ENCODE data around the gene GAR1. TPM values are rescaled to one million over a fixed set of nuclear protein-coding genes. Genes with fewer than 3 reads are reported as not detected.

The GAR1 gene
- total RNA-seq, 2 experiments from 2014 or later, result 36.4 to 42.1 TPM

- POLR2A ChIA-PET, result no interaction called here
These were observed 16.7 kb upstream of the GAR1 start for GRCh38 chr4:109798866-109799265.

GRCh38 chr4:109801099-109801789 is 14.3 kb upstream of the GAR1 start:
- Mint-ChIP-seq H3K27ac (no peak overlapping the region), H3K4me1 (ENCODE audit: low read depth) (no peaks in the 10 kb centered on the region), H3K27me3 (peaks cover 1% of the 10 kb centered on the region), H3K9me3 (peaks cover 5% of the 10 kb centered on the region), H3K4me3 (no peak overlapping the region), H3K36me3 (ENCODE audit: low read depth) (no peaks in the 10 kb centered on the region)
- TF ChIP-seq CTCF (IDR thresholded peaks at IDR 0.05), result no peak
- intact Hi-C loops (cut with micrococcal nuclease), result no loop called here
- ATAC-seq, result no peak
- DNase-seq, result no peak
- ChIA-PET POLR2A (no interaction called here), CTCF (interaction anchor here (1.2 kb wide), 1 partner anchor 373 kb away, joined by 3 read pairs; no protein-coding TSS in a partner anchor)

More at GRCh38 chr4:109798866-109799265, 16.7 kb upstream of the GAR1 start:
- Mint-ChIP-seq H3K4me1 (ENCODE audit: low read depth) (no peaks in the 10 kb centered on the region), H3K4me3 (no peak overlapping the region), H3K27me3 (peaks cover 4% of the 10 kb centered on the region), H3K9me3 (peaks cover 19% of the 10 kb centered on the region), H3K36me3 (ENCODE audit: low read depth) (peaks cover 10% of the 10 kb centered on the region), H3K27ac (no peak overlapping the region)
- intact Hi-C loops (cut with micrococcal nuclease), result no loop called here
- CTCF ChIA-PET, result no interaction called here
- DNase-seq (no peak), ATAC-seq (no peak)
- TF ChIP-seq CTCF (IDR thresholded peaks at IDR 0.05), result no peak

GRCh38 chr4:109801895-109802319 is 13.7 kb upstream of the GAR1 start, which contains the start of gene CFI:
Gene CFI (minus strand): TSS chr4:109801999. CDS start chr4:109801971, 28 bp downstream.
- DNase-seq (no peak), ATAC-seq (no peak)
- CTCF ChIA-PET, result interaction anchor here (1.2 kb wide), 1 partner anchor 374 kb away, joined by 3 read pairs; no protein-coding TSS in a partner anchor
- Mint-ChIP-seq H3K9me3 (no peaks in the 10 kb centered on the region), H3K27me3 (peaks cover 1% of the 10 kb centered on the region), H3K4me3 (no peak within 1 kb of the TSS), H3K36me3 (ENCODE audit: low read depth) (no peaks in the 10 kb centered on the region), H3K27ac (no peak within 1 kb of the TSS), H3K4me1 (ENCODE audit: low read depth) (no peaks in the 10 kb centered on the region)
- intact Hi-C loops (cut with micrococcal nuclease), result no loop called here
- POLR2A ChIA-PET, result interaction anchor here (0.6 kb wide), 1 partner anchor 28 kb away, joined by 3 read pairs; no protein-coding TSS in a partner anchor
- TF ChIP-seq CTCF (IDR thresholded peaks at IDR 0.05), result no peak

- H3K36me3 Mint-ChIP-seq (ENCODE audit: low read depth), result no peaks in the 10 kb centered on the region
- CTCF ChIA-PET, result interaction anchor here (0.7 to 1.9 kb wide), 7 partner anchors 9 to 365 kb away, joined by 3 to 7 read pairs (median 4); partner anchors contain the start of gene GAR1
- intact Hi-C loops (cut with micrococcal nuclease), result no loop called here
- H3K27me3 Mint-ChIP-seq, result peaks cover 1% of the 10 kb centered on the region
- POLR2A ChIA-PET, result no interaction called here
- no peak overlapping the region for H3K27ac Mint-ChIP-seq
- TF ChIP-seq CTCF (IDR thresholded peaks at IDR 0.05), result peak; percentile 27
- H3K4me3 Mint-ChIP-seq, result no peak overlapping the region
- ATAC-seq (peak; percentile 58), DNase-seq (peak; percentile 34)
- H3K4me1 Mint-ChIP-seq (ENCODE audit: low read depth), result no peaks in the 10 kb centered on the region
- H3K9me3 Mint-ChIP-seq, result no peaks in the 10 kb centered on the region
These were observed 11.5 kb upstream of the GAR1 start for GRCh38 chr4:109803924-109804571.

GRCh38 chr4:109809655-109810054 is 5.9 kb upstream of the GAR1 start:
- POLR2A ChIA-PET, result interaction anchor here (0.7 kb wide), 1 partner anchor 37 kb away, joined by 3 read pairs; no protein-coding TSS in a partner anchor

More at GRCh38 chr4:109809655-109810054, 5.9 kb upstream of the GAR1 start:
- Mint-ChIP-seq H3K27ac (no peak overlapping the region), H3K4me1 (ENCODE audit: low read depth) (peaks cover 1% of the 10 kb centered on the region), H3K4me3 (no peak overlapping the region), H3K9me3 (no peaks in the 10 kb centered on the region), H3K27me3 (peaks cover 1% of the 10 kb centered on the region), H3K36me3 (ENCODE audit: low read depth) (no peaks in the 10 kb centered on the region)
- intact Hi-C loops (cut with micrococcal nuclease), result no loop called here
- CTCF ChIA-PET, result no interaction called here
- TF ChIP-seq CTCF (IDR thresholded peaks at IDR 0.05), result no peak
- DNase-seq (no peak), ATAC-seq (no peak)

All from activated CD8-positive, alpha-beta T cell treated with anti-CD3 and anti-CD28 coated beads for 36 hours (primary cell).